Brain microvascular endothelial cell (primary cell): ENCODE results near the gene ARHGEF19.
A peak's percentile ranks its signal among the peaks of the same experiment; 100 is the strongest.
"Not testable (repeated sequence)": the region's sequence is repeated elsewhere in the genome, so short reads cannot be mapped to it uniquely, and the experiment has no call there.

ENCODE experiments used
- DNase-seq: peaks from one replicate; pipeline ENCODE4 v3.0.0-alpha.2; 2020
- H3K27ac ChIP-seq: fragments of 250-450 bp; sonication (Bioruptor Pico); 2 replicates; pipeline ENCODE4 v1.5.1; 2020; ENCODE audit warnings: mild to moderate bottlenecking, moderate library complexity
- H3K27me3 ChIP-seq: fragments of 250-450 bp; sonication (Bioruptor Pico); replicated peaks from 2 replicates; pipeline ENCODE4 v1.5.1; 2020; ENCODE audit warnings: mild to moderate bottlenecking
- H3K36me3 ChIP-seq: fragments of 250-450 bp; sonication (Bioruptor Pico); replicated peaks from 2 replicates; pipeline ENCODE4 v1.5.1; 2020; ENCODE audit warnings: mild to moderate bottlenecking
- H3K4me3 ChIP-seq: 2 replicates; pipeline ENCODE4 v1.5.1; 2011; ENCODE audit warnings: low read depth, mild to moderate bottlenecking, control low read depth, low read length, moderate library complexity
- in situ Hi-C: cut with HindIII; loops from 2 replicates; pipeline ENCODE4 v1.10.0; 2017; ENCODE audit warnings: low sequenced_read_pairs, low pct_ligation_motif_present
- TF ChIP-seq, protein P1 (sequence below): IDR thresholded peaks from 2 replicates; pipeline ENCODE4 v1.5.1; 2011; ENCODE audit warnings: low read depth, mild to moderate bottlenecking, moderate library complexity, low read length, control low read depth, inconsistent platforms; ENCODE audit errors: missing control alignments

The ARHGEF19 gene

DNA sequence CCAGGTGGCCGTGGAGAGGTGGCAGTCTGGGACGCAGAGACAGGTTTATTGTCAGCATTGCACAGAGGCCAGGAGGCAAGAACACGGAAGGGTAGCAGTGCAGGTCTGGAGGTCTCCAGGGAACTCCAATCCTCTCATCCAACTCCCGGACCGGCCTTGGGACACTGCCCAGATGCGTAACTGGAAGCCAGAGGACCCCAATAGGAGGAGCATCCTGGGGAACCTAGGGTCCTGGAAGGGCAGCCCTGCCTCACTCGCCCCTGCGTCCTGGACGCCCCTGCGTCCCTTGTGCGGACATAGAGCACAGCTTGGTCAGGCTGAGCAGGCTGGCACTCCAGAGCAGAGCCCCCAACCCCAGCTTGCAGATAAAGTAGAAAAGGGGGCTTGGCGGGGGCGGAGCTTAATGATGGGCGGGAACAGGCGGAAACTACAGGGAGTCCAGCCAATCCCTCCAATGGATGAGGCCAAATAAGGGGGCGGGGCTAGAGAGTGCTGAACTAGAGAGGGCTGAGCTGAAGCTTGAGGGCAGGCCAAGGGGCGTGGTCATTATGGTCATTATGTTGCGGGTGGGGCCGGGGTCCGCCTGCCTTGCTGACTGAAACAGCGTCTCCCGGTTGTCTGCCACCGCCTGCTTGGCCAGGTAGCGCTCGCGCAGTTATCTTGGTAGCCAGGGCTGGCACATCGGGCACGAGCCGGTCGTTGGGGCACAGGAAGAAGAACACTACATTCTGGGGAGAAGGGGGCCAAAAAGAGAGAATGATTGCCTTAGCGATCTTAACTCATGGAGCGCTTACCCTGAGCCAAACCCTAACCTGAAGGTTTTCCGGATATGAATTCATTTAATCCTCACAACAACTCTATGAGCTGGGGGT lies 3.7 kb upstream of the ARHGEF19 start:
- no peak overlapping the region for H3K27ac ChIP-seq

DNA sequence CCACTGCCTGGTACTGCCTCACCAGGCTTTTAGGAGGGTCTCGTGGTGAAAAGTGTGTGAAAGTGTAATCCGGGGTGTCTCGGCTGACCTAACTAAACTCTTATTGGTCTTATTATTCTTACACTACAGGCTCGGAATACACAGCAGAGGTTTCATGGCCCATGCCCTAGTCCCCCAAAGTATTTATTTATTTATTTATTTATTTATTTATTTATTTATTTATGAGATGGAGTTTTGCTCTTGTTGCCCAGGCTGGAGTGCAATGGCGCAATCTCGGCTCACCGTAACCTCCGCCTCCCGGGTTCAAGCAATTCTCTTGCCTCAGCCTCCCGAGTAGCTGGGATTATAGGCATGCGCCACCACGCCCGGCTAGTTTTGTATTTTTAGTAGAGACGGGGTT lies 2.8 kb upstream of the ARHGEF19 start:
- H3K36me3 ChIP-seq, DNase-seq, H3K27ac ChIP-seq, H3K4me3 ChIP-seq, H3K27me3 ChIP-seq, in situ Hi-C loops: not testable (repeated sequence)

More for the DNA sequence above, 3.7 kb upstream of the ARHGEF19 start:
- in situ Hi-C loops, result no loop called here
- TF ChIP-seq, protein P1, sequence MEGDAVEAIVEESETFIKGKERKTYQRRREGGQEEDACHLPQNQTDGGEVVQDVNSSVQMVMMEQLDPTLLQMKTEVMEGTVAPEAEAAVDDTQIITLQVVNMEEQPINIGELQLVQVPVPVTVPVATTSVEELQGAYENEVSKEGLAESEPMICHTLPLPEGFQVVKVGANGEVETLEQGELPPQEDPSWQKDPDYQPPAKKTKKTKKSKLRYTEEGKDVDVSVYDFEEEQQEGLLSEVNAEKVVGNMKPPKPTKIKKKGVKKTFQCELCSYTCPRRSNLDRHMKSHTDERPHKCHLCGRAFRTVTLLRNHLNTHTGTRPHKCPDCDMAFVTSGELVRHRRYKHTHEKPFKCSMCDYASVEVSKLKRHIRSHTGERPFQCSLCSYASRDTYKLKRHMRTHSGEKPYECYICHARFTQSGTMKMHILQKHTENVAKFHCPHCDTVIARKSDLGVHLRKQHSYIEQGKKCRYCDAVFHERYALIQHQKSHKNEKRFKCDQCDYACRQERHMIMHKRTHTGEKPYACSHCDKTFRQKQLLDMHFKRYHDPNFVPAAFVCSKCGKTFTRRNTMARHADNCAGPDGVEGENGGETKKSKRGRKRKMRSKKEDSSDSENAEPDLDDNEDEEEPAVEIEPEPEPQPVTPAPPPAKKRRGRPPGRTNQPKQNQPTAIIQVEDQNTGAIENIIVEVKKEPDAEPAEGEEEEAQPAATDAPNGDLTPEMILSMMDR, result no peak
- Histone ChIP-seq H3K36me3 (no peaks in the 10 kb centered on the region), H3K4me3 (peak overlapping the region; percentile 61), H3K27me3 (no peaks in the 10 kb centered on the region)
- peak; percentile 78 for DNase-seq

DNA sequence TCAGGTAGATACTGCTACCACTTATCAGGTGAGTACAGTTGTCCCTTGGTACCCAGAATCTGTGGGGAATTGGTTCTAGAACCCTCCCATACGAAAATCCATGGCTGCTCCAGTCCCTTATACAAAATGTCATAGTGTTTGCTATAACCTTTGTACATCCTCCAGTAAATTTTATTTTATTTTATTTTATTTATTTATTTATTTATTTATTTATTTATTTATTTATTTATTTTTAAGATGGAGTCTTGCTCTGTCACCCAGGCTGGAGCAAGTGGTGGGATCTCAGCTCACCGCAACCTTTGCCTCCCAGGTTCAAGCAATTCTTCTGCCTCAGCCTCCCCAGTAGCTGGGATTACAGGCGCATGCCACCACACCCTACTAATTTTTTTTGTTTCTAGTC lies 1.1 kb upstream of the ARHGEF19 start:
- in situ Hi-C loops, H3K27ac ChIP-seq, DNase-seq, H3K36me3 ChIP-seq, H3K4me3 ChIP-seq, H3K27me3 ChIP-seq: not testable (repeated sequence)

DNA sequence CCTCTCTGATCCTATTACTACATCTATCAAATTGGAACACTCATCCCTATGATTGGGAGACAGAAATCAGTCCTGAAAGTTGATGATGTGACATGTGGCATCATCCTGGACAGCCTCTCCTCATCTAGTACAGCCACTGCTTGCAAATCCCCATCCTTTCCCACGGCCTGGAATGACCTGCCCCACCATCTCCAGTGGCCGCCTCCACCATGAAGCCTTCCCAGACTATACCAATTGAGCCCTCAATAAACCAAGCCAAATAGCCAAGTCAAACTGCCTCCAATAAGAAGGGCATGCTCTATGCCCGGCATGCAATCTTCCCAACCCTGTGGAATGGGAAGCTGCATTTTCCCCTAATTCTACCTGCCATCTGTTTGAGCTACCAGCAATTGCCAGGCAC lies 561 bp upstream of the ARHGEF19 start:
- no peak for DNase-seq
- Histone ChIP-seq H3K4me3 (no peak overlapping the region), H3K36me3 (no peaks in the 10 kb centered on the region), H3K27ac (no peak overlapping the region), H3K27me3 (no peaks in the 10 kb centered on the region)
- TF ChIP-seq, protein P1, result no peak
- in situ Hi-C loops, result no loop called here

DNA sequence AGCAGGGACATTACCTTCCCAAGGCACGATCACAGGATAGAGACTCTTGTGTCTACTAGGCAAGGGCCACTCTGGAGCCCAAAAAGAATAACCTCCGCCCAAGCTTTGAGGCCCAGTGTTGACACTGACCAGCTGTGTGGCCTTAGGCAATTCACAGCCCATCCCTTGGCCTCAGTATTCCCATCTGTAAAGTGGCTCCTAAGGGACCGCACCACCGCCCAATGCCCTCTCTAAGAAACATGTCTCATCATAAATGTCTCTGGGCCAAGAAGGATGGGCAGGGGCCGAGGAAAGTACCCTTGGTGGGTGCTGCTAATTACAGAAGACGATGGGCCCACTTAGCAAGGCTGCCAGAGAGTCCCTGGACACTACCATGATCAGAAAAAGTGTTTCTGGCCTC lies 628 bp downstream of the ARHGEF19 start:
- Histone ChIP-seq H3K27ac (no peak overlapping the region), H3K36me3 (no peaks in the 10 kb centered on the region), H3K27me3 (no peaks in the 10 kb centered on the region), H3K4me3 (no peak overlapping the region)
- TF ChIP-seq, protein P1, result no peak
- no peak for DNase-seq
- in situ Hi-C loops, result no loop called here

DNA sequence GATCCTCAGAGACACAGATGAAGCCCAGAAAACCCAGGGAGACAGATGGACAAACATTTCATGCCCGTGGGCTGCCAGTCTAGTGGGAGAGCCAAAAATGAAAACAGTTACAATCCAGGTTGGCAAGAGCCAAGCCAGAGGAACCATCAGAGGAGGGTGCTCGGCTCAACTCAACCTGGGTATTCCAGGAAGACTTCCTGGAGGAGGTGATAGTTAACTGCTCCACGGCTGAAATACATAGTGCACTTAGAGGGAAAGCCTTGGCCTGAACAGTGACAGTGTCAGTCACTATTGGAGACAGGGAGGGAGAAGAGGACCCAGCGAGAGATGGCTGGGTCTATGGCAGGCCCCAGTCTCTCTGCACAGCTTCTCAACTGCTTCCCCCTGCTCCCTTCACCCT lies 1.9 kb downstream of the ARHGEF19 start:
- TF ChIP-seq, protein P1, result no peak
- Histone ChIP-seq H3K27ac (no peak overlapping the region), H3K27me3 (no peaks in the 10 kb centered on the region), H3K4me3 (no peak overlapping the region), H3K36me3 (no peaks in the 10 kb centered on the region)
- in situ Hi-C loops, result no loop called here
- DNase-seq, result no peak
